HG03378 (cell line): ENCODE measurements around the gene FSTL3.
"Not testable (repeated sequence)": the region's sequence is repeated elsewhere in the genome, so short reads cannot be mapped to it uniquely, and the experiment has no call there.

Experiments
- ATAC-seq: cut with Tn5 transposase; IDR thresholded peaks from one replicate; pipeline ENCODE4 v1.9.1; 2021; ENCODE audit warnings: mild to moderate bottlenecking, moderate library complexity; ENCODE audit not compliant: unreplicated experiment

Gene FSTL3

GRCh38 chr19:660793-661426 lies 15.3 kb upstream of the FSTL3 start:
- no peak for ATAC-seq

GRCh38 chr19:661427-662196 lies 14.6 kb upstream of the FSTL3 start:
- ATAC-seq: no peak

- peak; percentile 7 for ATAC-seq
Observed at GRCh38 chr19:662207-662961, 13.8 kb upstream of the FSTL3 start.

DNA sequence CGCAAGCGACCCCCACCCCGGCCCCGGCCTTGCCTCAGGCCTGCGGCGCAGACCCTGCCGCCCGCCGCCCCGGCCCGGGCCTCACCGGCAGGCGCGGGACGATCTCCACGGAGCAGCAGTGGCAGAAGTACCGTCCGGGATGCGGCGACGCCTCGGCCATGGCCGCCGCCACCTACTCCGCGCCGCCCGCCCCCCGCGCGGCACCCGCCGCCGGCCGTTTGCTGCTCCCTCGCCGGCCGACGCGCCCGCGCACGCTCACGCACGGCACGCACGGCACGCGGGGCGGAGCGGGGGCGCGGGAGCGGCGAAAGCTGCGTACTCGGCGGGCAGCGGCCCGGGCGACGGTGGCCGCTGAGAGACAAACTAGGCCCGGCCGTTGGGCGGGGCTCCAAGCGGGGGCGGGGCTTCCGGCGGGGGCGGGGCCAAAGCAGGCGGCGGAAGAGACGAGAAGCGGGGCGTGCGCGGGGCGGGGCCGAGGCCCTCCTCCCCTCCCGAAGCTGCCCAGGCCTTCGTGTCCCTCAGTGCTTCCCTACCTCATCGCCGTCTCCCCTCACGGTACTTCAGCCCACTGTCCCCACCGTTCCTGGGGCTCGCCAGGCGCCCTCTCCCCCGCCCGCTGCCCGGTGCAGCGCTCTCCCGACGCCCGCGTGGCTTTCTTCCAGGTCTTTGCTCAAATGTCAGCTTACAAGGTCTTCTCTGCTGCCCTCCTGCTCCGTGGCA lies 13.1 kb upstream of the FSTL3 start, which contains the start of gene RNF126:
RNF126 (minus strand) TSS at position 253 of the 720 bp plus-strand sequence; CDS start at position 160, 93 bp downstream.
- ATAC-seq: peak; percentile 35

GRCh38 chr19:663682-664117 lies 12.5 kb upstream of the FSTL3 start:
- ATAC-seq: no peak

- ATAC-seq: no peak
Observed at GRCh38 chr19:664913-665443, 11.2 kb upstream of the FSTL3 start.

- ATAC-seq: not testable (repeated sequence)
Observed at GRCh38 chr19:666985-667573, 9.1 kb upstream of the FSTL3 start.

GRCh38 chr19:668675-669434 lies 7.3 kb upstream of the FSTL3 start:
- not testable (repeated sequence) for ATAC-seq

GRCh38 chr19:670609-671075 lies 5.5 kb upstream of the FSTL3 start:
- ATAC-seq: no peak

DNA sequence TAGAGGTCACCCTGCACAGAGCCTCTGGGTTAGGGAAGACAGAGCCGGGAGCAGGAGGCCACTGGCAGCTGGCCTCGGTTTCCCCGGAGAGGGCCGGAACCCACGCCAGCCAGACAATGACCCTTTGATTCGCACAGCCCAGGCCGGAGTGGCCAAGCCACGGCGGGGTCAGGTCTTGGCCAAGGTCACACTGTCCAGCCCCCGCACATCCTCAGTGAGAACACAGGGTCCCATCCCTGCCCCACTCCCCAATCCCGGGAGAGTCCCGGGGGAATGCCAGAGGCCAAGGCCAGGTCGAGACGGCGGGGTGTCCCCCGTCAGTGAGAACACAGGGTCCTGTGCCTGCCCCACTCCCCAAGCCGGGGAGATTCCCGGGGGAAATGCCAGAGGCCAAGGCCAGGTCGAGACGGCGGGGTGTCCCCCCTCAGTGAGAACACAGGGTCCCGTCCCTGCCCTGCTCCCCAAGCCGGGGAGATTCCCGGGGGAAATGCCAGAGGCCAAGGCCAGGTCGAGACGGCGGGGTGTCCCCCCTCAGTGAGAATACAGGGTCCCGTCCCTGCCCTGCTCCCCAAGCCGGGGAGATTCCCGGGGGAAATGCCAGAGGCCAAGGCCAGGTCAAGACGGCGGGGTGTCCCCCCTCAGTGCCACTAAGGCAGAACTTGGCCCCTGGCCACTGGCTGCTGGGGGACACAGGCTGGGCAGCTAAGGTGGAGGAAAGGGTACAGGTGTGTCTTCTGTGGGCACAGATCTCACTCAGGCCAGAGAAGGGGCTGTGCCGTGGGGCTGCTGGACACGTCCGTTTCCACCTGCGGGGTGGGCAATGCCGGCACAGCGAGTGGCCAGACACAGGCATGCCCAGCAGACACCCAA lies 1.7 kb upstream of the FSTL3 start:
- ATAC-seq: no peak

DNA sequence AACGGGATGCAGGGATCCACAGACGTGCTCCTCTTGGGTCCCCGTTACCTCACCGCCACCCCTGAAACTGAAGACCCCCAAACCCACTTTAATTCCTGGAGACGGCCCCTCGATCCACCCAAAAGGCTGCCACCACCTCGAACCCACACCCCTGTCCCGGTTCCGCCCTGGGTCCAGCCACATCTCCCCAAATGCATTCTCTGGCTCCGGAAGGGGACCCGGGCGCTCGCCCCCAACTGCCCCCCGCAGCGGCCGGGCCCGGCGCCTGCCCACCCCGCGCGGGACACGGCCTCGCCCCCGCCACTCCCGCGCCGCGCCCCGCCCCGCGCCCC lies 219 bp upstream of the FSTL3 start:
- no peak for ATAC-seq

- no peak for ATAC-seq
Observed at GRCh38 chr19:677201-677600, 1.0 kb downstream of the FSTL3 start.

DNA sequence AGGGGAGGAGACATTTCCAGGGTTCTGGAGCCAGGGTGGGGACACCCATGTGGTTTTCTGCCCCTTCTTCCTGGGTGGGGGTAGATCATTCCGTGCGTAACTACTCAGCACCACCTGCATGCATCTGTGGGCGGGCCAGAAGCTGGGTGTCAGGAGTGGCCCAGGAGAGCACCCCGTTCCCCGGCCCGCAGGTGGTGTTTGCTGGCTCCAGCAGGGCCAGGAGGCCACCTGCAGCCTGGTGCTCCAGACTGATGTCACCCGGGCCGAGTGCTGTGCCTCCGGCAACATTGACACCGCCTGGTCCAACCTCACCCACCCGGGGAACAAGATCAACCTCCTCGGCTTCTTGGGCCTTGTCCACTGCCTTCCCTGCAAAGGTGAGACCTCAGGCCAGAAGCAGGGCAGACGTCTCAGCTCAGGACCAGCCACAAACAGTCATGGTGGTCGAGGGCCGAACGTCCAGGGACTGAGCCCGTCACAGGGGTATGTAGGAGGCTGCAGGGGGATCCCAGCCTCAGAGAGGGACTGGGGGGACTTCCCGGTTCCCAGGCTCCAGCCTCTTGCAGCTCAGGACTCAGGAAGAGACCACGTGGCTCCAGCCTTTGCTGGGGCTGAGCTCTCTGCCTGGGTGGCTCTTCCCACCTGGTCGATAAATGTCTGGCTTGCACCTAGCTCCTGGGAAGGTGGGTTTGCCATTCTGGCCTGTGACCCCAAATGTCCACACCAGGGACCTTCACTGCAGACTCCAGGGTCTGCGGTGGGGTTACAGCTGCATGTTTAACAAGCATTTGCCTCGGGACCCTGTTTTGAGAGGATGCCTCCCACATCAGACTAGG lies 1.6 kb downstream of the FSTL3 start:
- no peak for ATAC-seq

GRCh38 chr19:678791-679388 lies 2.7 kb downstream of the FSTL3 start:
- no peak for ATAC-seq

DNA sequence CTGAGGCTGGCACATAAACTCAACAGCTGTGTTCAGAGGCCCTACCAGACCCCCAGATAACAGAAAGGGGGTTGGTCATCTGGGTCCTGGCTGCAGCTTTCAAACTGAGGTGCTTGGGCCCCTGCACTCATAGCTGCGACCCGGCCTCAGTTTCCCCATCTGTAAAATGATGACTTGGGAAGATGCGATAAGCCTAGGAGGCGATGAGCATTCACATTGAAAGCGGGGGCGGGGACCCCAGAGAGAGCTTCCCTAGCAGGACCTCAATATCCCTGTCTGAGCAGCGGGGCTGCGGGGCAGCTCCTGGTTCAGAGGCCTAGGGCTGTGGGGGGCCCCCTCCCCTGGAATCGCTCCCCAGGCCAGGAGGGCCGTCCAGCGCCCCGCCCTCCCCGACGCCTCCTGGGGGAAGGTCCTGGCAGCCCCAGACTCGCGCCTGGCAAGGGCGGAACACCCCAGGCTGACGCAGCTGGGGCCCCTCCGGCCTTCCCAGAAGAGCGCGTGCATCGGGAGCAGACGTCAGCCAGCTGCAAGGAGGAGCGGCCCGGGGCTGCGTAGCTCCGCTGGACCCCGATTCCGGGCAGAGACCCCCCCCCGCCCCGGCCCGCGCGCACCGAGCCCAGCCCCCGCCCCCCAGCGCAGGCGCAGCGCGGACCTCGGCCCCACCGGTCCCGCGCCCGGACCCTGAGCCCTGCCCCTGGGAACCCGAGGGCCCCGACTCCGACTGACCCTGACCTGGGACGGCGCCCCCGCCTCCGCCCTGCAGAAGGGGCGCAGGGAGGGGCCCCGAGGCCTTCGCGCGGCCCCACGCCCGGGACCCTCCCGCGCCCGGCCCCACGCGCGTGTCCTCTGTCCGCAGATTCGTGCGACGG lies 3.5 kb downstream of the FSTL3 start:
- no peak for ATAC-seq

DNA sequence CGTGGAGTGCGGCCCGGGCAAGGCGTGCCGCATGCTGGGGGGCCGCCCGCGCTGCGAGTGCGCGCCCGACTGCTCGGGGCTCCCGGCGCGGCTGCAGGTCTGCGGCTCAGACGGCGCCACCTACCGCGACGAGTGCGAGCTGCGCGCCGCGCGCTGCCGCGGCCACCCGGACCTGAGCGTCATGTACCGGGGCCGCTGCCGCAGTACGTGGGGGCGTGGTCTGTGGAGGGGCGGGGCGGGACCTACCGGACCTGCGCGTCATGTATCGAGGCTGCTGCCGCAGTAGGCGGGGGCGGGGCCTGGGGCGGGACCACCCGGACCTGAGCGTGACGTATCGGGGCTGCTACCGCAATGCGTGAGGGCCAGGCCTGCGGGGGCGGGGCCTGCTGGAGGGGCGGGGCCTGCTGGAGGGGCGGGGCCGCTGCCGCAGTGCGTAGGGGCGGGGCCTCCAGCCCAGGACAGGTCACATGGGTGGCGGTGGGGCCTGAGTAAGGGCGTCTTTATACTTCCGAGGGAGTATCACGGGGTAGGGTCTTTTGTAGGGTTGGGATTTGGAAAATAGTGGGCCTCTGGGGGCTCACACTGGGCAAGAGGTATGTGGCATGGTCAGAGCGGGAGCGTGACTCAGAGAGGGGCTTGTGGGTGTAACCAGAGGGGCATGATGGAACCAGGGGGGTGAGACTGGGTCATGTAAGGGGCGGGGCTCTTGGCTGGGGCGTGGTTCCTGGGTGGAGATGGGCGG lies 4.3 kb downstream of the FSTL3 start:
- ATAC-seq: peak; percentile 62
